Renal cortex interstitium (tissue), 15 donors: ENCODE measurements around the gene RTKN2. TPM values are rescaled to one million over a fixed set of nuclear protein-coding genes. Genes with fewer than 3 reads are reported as not detected.
"Not testable (repeated sequence)": the region's sequence is repeated elsewhere in the genome, so short reads cannot be mapped to it uniquely, and the experiment has no call there.

Experiments
- DNase-seq, 11 donors: peaks; one replicate each; pipeline ENCODE4 v3.0.0-alpha.2; 2013; ENCODE audit warnings: low read depth in 9 of 11, low spot score in 4 of 11; ENCODE audit errors: extremely low read depth in 1 of 11
- long read RNA-seq, 16 experiments: transcript quantifications; one replicate each; lab custom pipeline, GENCODE V29; 2026
- polyA plus RNA-seq, 3 donors: library from polyadenylated mRNA; unstranded; fragments of 120-200 nt; gene quantifications; one replicate each; pipeline ENCODE4 v1.2.1, GENCODE V29; 2013; ENCODE audit not compliant: insufficient read length in 3 of 3

The RTKN2 gene
- polyA plus RNA-seq: 10 to 100 TPM; 11.2 to 13.9 (median 11.6) TPM
- long read RNA-seq, donor 1, partial matches to known transcripts: 0 of 4 reads
- long read RNA-seq, donor 1, other reads (novel, unspliced or antisense): 0 of 4 reads
- long read RNA-seq, donor 2, partial matches to known transcripts: 0 of 2 reads
- long read RNA-seq, donor 2, other reads (novel, unspliced or antisense): 0 of 2 reads
- long read RNA-seq, donor 3, full-length matches to known transcripts: 7 of 7 reads
- long read RNA-seq, donor 3, partial matches to known transcripts: 0 of 7 reads
- long read RNA-seq, donor 3, other reads (novel, unspliced or antisense): 0 of 7 reads
- long read RNA-seq, donor 4, full-length matches to known transcripts: 4 of 4 reads
- long read RNA-seq, donor 4, partial matches to known transcripts: 0 of 4 reads
- long read RNA-seq, donor 4, other reads (novel, unspliced or antisense): 0 of 4 reads
- long read RNA-seq, donor 5: 0 reads
- long read RNA-seq, donor 6, full-length matches to known transcripts: 5 of 5 reads
- long read RNA-seq, donor 6, partial matches to known transcripts: 0 of 5 reads
- long read RNA-seq, donor 6, other reads (novel, unspliced or antisense): 0 of 5 reads
- long read RNA-seq, donor 7, full-length matches to known transcripts: 5 of 5 reads
- long read RNA-seq, donor 7, partial matches to known transcripts: 0 of 5 reads
- long read RNA-seq, donor 7, other reads (novel, unspliced or antisense): 0 of 5 reads
- long read RNA-seq, donor 8, full-length matches to known transcripts: 6 of 6 reads
- long read RNA-seq, donor 8, partial matches to known transcripts: 0 of 6 reads
- long read RNA-seq, donor 8, other reads (novel, unspliced or antisense): 0 of 6 reads
- long read RNA-seq, donor 9, partial matches to known transcripts: 0 of 4 reads
- long read RNA-seq, donor 9, other reads (novel, unspliced or antisense): 0 of 4 reads
- long read RNA-seq, donor 10, full-length matches to known transcripts: 4 of 4 reads
- long read RNA-seq, donor 10, partial matches to known transcripts: 0 of 4 reads
- long read RNA-seq, donor 10, other reads (novel, unspliced or antisense): 0 of 4 reads
- long read RNA-seq, donor 11, full-length matches to known transcripts: 5 of 5 reads
- long read RNA-seq, donor 11, partial matches to known transcripts: 0 of 5 reads
- long read RNA-seq, donor 11, other reads (novel, unspliced or antisense): 0 of 5 reads
- long read RNA-seq, donor 12, full-length matches to known transcripts: 3 of 3 reads
- long read RNA-seq, donor 12, partial matches to known transcripts: 0 of 3 reads
- long read RNA-seq, donor 12, other reads (novel, unspliced or antisense): 0 of 3 reads
- long read RNA-seq, donor 13: 0 reads
- long read RNA-seq, donor 14, full-length matches to known transcripts: 5 of 5 reads
- long read RNA-seq, donor 14, partial matches to known transcripts: 0 of 5 reads
- long read RNA-seq, donor 14, other reads (novel, unspliced or antisense): 0 of 5 reads
- long read RNA-seq, donor 15, partial matches to known transcripts: 0 of 1 reads
- long read RNA-seq, donor 15, other reads (novel, unspliced or antisense): 0 of 1 reads
- long read RNA-seq, donor 16, full-length matches to known transcripts: 7 of 12 reads
- long read RNA-seq, donor 16, partial matches to known transcripts: 5 of 12 reads
- long read RNA-seq, donor 16, other reads (novel, unspliced or antisense): 0 of 12 reads

DNA sequence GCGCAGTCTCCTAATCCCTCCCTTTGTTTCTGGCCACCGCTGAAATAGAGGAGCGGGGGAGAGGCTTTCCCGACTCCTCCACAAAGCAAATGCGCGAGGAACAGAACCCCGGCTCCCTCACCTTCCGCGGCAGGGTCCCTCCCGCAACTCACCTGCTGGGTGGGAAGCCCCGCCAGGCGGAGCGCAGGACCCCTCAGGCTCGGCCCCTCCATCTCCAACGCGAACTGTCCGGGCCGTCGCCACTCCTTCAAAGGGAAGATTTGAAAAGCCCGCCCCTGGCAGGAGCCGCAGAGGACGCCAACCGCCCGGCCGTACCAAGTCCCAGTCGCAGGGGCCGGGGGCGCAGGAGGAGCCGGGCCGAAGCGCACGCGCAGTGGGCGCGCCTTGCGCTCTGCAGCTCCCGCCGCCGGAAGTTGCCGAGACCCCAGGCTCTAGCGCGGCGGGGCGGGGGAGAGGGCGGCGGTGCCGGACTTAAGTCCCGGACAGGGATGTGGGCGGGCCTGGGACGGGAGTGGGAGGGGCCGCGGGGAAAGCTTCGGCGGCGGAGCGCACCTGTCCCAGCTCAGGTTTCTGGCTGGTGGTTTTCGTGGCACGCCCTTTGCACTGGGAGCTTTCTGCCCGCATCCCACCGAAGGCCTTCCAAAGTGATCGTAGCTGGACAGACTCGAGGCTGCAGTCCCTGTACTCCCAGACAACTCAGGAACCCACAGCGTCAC, at the start of gene RTKN2:
RTKN2 (minus strand) TSS at position 446 of the 716 bp plus-strand sequence; CDS start at position 212, 234 bp downstream.
- peak; percentile 81 to 97 (median 95) for DNase-seq

GRCh38 chr10:62317257-62317656, 48.6 kb upstream of the RTKN2 start:
- no peak for DNase-seq

DNA sequence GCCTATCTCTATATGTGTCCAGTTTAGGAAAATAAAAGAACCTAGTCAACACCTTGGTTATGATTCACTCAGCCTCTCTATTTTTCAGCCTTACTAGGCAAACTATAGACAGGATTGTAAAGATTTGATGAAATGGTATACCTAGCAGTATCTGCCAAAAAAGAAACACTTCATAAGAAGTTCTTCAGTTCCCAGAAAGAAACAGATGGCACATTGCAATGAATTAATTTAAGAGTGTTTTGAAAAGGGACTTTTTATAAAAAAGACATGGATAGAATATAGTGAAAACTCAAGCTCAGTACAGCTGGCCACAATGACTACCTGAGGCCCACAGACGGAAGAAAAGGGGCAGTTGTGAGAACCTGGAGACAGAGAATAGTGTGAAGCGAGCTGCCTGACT, 40.6 kb upstream of the RTKN2 start:
- DNase-seq: no peak

DNA sequence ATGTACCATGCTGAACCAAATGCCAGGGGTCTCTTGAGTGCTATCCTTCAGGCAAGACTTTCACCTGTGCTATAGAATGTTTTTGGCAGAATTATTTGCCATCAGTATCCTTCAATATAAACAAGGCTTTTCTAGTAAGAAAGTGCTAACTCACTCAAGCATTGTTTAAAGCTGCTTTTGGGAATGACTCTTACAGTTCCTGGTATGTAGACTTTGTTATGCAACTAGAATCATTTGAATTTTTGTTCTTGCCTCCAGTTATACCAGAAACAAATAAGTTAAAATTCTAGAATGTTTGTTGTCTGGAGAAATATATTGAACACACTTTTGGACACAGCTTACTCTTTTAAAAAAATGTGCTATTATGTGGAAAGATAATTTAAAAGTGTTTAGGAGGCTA, 39.5 kb upstream of the RTKN2 start:
- DNase-seq: no peak

- no peak for DNase-seq
Observed at GRCh38 chr10:62307635-62308034, 39.0 kb upstream of the RTKN2 start.

GRCh38 chr10:62306663-62307062, 38.0 kb upstream of the RTKN2 start:
- no peak for DNase-seq

DNA sequence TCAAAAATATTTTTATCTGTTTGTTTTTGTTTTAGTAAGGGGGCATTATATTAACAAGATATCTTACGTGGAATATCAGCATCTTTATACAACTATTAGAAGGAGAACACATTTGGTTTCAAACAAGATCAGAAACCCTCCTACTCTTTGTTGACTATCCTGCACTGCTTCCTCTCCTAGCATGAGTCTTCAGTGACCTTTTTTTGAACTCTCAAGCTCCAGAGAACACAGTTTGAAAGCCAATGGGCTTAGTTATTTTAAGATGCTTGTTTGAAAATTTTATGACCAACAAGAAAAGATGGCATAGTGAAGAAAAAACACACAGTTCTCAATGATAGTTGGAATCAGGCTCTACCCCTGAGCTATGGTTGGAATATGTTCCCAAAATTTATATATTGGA, 37.2 kb upstream of the RTKN2 start:
- DNase-seq: no peak

DNA sequence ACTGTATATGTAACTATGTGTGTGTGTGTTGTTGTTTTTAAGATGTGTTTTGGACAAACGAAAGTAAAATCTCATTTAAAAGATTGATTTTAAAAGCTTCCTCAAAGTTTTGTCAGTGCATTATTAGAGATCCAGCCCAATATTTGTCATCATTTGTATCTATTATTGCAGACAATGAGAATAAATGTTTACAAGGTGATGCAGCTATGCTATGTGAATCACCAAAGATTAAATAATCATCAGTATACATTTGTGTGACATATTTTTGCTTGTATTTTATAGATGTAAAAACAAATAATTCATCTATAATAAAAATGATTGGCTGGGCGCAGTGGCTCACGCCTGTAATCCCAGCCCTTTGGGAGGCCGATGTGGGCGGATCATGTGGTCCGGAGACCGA, 35.3 kb upstream of the RTKN2 start:
- DNase-seq: no peak

GRCh38 chr10:62302760-62303159, 34.1 kb upstream of the RTKN2 start:
- DNase-seq: no peak

GRCh38 chr10:62297857-62298256, 29.2 kb upstream of the RTKN2 start:
- no peak for DNase-seq

DNA sequence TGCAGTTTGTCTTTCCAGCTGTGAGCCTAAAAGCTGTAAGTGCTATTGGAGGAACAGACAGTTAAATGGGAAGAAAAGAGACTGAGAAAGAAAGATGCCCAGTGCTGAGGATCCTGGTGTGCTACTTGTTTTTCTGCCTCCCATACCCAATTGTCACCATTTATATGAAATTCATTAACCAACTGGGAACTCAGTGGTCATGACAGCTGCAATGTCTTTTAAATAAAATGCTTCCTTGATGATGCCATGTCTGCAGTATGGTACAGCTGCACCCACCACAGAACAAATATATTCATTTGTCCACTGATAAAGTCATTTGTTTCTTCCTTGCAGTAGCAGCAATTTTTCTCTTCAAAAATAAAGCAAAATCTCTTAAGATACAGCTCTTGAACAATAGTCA, 15.6 kb upstream of the RTKN2 start:
- no peak for DNase-seq

- DNase-seq: peak in 7 of 11 donors; percentile 7 to 38 (median 17)
Observed at GRCh38 chr10:62281348-62281747, 12.7 kb upstream of the RTKN2 start.

DNA sequence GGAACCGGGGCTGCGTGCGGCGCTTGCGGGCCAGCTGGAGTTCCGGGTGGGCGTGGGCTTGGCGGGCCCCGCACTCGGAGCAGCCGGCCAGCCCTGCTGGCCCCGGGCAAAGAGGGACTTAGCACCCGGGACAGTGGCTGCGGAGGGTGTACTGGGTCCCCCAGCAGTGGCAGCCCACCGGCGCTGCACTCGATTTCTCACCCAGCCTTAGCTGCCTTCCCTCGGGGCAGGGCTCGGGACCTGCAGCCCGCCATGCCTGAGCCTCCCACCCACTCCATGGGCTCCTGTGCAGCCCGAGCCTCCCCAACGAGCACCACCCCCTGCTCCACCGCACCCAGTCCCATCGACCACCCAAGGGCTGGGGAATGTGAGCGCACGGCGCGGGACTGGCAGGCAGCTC, 11.7 kb upstream of the RTKN2 start:
- not testable (repeated sequence) for DNase-seq

DNA sequence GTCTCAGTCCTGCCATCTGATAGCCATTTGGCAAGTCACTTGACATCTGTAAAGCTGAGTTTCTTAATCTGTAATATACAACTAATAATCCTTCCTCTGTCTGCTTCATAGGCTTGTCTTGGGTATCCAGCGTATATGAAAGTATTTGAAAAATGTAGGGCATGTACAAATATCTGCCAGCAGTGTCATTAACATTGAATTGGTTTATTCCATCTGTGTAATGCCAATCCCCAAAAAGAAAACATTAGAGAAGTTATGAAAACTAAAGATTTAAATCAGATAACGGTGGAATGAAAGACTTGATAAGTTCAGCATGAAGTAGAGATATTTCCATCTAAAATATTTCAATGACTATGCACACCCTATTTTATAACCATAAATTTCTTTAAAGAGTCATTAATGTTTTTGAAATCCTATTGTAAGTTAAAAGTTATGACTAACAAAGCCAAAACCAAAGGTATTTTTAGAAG, 9.8 kb upstream of the RTKN2 start:
- DNase-seq: no peak

GRCh38 chr10:62277971-62278370, 9.3 kb upstream of the RTKN2 start:
- DNase-seq: no peak

GRCh38 chr10:62270020-62270419, 1.4 kb upstream of the RTKN2 start:
- no peak for DNase-seq

DNA sequence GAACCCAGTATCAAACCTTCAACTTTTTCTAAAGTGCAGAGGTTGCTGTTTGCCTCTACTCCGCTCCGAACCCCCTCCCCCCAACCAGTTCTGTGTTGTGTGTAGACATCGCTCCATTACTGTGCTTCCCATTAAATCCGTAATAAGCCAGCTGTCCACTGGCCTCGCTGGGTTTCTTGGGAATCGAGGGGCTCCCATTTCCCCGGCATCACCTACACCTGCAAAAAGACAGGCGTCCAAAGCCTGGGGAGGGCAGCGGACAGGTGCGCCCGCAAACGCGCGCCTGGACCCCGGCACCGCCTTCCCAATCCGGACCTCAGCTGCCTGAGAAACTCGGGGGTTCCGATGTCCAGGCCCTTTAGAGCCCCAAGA, 631 bp downstream of the RTKN2 start:
- DNase-seq: peak in 1 of 11 donors; percentile 15

- no peak for DNase-seq
Observed at GRCh38 chr10:62266611-62267010, 2.0 kb downstream of the RTKN2 start.
